HL-60 (cell line): ENCODE data around the gene COL9A1.

Experiments used
- DNase-seq, 2 experiments: peaks; one replicate each; pipeline ENCODE4 v3.0.0-alpha.2; 2010 to 2020; ENCODE audit warnings: low read depth in 1 of 2, low spot score in 1 of 2
- H3K27ac ChIP-seq: fragments of 250-450 bp; sonication (Bioruptor Pico); replicated peaks from 2 replicates; pipeline ENCODE4 v1.5.1; 2020; ENCODE audit warnings: mild to moderate bottlenecking, moderate library complexity
- H3K27me3 ChIP-seq: fragments of 250-450 bp; sonication (Bioruptor Pico); 2 replicates; pipeline ENCODE4 v1.5.1; 2021; ENCODE audit warnings: mild to moderate bottlenecking, moderate library complexity; ENCODE audit not compliant: insufficient read depth, poor library complexity, severe bottlenecking
- H3K4me3 ChIP-seq: replicated peaks from 2 replicates; pipeline ENCODE4 v1.5.1; 2011; ENCODE audit warnings: mild to moderate bottlenecking, control low read depth, low read length; ENCODE audit not compliant: insufficient read depth
- GABPA ChIP-seq: IDR thresholded peaks from 2 replicates; pipeline ENCODE4 v1.6.1; 2012; ENCODE audit warnings: low read depth
- POLR2AphosphoS5 ChIP-seq: IDR thresholded peaks from 2 replicates; pipeline ENCODE4 v1.6.1; 2012; ENCODE audit warnings: low read depth
- SPI1 ChIP-seq: IDR thresholded peaks from 2 replicates; pipeline ENCODE4 v1.6.1; 2012; ENCODE audit warnings: low read depth, mild to moderate bottlenecking, borderline replicate concordance
- TF ChIP-seq, protein P1 (sequence below): IDR thresholded peaks from 2 replicates; pipeline ENCODE4 v1.6.1; 2012; ENCODE audit warnings: low read depth; ENCODE audit not compliant: insufficient replicate concordance
- TF ChIP-seq, protein P2 (sequence below): IDR thresholded peaks from one replicate; pipeline ENCODE4 v1.5.1; 2011; ENCODE audit warnings: low read length, control low read depth, inconsistent platforms; ENCODE audit not compliant: insufficient read depth

The COL9A1 gene

GRCh38 chr6:70198785-70199184 is 104.1 kb downstream of the COL9A1 start:
- no peak overlapping the region for H3K27ac ChIP-seq
- peaks cover 3% of the 10 kb centered on the region for H3K27me3 ChIP-seq
- no peak overlapping the region for H3K4me3 ChIP-seq
- TF ChIP-seq, protein P1, sequence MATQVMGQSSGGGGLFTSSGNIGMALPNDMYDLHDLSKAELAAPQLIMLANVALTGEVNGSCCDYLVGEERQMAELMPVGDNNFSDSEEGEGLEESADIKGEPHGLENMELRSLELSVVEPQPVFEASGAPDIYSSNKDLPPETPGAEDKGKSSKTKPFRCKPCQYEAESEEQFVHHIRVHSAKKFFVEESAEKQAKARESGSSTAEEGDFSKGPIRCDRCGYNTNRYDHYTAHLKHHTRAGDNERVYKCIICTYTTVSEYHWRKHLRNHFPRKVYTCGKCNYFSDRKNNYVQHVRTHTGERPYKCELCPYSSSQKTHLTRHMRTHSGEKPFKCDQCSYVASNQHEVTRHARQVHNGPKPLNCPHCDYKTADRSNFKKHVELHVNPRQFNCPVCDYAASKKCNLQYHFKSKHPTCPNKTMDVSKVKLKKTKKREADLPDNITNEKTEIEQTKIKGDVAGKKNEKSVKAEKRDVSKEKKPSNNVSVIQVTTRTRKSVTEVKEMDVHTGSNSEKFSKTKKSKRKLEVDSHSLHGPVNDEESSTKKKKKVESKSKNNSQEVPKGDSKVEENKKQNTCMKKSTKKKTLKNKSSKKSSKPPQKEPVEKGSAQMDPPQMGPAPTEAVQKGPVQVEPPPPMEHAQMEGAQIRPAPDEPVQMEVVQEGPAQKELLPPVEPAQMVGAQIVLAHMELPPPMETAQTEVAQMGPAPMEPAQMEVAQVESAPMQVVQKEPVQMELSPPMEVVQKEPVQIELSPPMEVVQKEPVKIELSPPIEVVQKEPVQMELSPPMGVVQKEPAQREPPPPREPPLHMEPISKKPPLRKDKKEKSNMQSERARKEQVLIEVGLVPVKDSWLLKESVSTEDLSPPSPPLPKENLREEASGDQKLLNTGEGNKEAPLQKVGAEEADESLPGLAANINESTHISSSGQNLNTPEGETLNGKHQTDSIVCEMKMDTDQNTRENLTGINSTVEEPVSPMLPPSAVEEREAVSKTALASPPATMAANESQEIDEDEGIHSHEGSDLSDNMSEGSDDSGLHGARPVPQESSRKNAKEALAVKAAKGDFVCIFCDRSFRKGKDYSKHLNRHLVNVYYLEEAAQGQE, result no peak
- TF ChIP-seq SPI1, result no peak
- no peak for TF ChIP-seq GABPA
- no peak for TF ChIP-seq POLR2AphosphoS5
- TF ChIP-seq, protein P2, sequence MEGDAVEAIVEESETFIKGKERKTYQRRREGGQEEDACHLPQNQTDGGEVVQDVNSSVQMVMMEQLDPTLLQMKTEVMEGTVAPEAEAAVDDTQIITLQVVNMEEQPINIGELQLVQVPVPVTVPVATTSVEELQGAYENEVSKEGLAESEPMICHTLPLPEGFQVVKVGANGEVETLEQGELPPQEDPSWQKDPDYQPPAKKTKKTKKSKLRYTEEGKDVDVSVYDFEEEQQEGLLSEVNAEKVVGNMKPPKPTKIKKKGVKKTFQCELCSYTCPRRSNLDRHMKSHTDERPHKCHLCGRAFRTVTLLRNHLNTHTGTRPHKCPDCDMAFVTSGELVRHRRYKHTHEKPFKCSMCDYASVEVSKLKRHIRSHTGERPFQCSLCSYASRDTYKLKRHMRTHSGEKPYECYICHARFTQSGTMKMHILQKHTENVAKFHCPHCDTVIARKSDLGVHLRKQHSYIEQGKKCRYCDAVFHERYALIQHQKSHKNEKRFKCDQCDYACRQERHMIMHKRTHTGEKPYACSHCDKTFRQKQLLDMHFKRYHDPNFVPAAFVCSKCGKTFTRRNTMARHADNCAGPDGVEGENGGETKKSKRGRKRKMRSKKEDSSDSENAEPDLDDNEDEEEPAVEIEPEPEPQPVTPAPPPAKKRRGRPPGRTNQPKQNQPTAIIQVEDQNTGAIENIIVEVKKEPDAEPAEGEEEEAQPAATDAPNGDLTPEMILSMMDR, result no peak
- no peak for DNase-seq

DNA sequence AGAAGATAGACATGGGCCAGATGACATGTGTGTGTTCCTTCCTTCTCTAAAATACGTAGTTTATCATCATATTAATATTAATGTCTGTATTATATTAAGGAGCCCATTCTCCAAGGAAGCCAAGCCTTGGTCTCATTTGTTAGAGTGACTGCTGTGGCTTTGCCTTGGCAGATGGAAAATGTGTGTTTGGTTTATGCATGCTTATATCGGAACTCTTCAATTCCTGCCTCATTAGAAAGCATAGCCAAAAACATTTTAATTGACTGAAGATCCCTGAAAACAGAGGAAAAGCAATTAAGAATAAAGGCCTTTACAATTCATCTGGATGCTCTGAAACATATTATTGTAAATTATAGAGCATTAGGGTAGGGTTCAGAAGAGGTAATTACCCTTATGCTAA is 106.4 kb downstream of the COL9A1 start:
- no peak for DNase-seq
- H3K27ac ChIP-seq, result no peak overlapping the region
- no peak for TF ChIP-seq GABPA
- TF ChIP-seq, protein P2, result no peak
- TF ChIP-seq POLR2AphosphoS5, result no peak
- no peak for TF ChIP-seq SPI1
- TF ChIP-seq, protein P1, result no peak
- no peak overlapping the region for H3K4me3 ChIP-seq
- peaks cover 3% of the 10 kb centered on the region for H3K27me3 ChIP-seq

GRCh38 chr6:70194421-70194820 is 108.5 kb downstream of the COL9A1 start:
- TF ChIP-seq, protein P2, result no peak
- TF ChIP-seq SPI1 (no peak), GABPA (no peak), POLR2AphosphoS5 (no peak)
- TF ChIP-seq, protein P1, result no peak
- Histone ChIP-seq H3K4me3 (no peak overlapping the region), H3K27me3 (peaks cover 3% of the 10 kb centered on the region), H3K27ac (no peak overlapping the region)
- DNase-seq, result no peak
